Loucy (cell line): ENCODE results near the gene STIL.

Source experiments
- H2AFZ ChIP-seq: fragments of 200-600 bp; sonication (generic); 2 replicates; pipeline ENCODE4 v1.6.0; 2016; ENCODE audit warnings: antibody characterized with exemption, mild to moderate bottlenecking, low read length, moderate library complexity
- H3F3A ChIP-seq: fragments of 200-600 bp; 2 replicates; pipeline ENCODE4 v1.6.0; 2016; ENCODE audit warnings: antibody characterized with exemption, low read depth, mild to moderate bottlenecking
- H3K27me3 ChIP-seq: fragments of 200-600 bp; sonication (generic); 2 replicates; pipeline ENCODE4 v1.6.1; 2014; ENCODE audit warnings: low read length, mild to moderate bottlenecking; ENCODE audit not compliant: insufficient read depth, poor library complexity, severe bottlenecking
- H3K36me3 ChIP-seq: fragments of 200-600 bp; sonication (generic); 2 replicates; pipeline ENCODE4 v1.6.1; 2016; ENCODE audit warnings: low read length; ENCODE audit not compliant: insufficient read depth
- H3K4me1 ChIP-seq: fragments of 200-600 bp; sonication (generic); 2 replicates; pipeline ENCODE4 v1.5.1; 2014; ENCODE audit warnings: low read length, mild to moderate bottlenecking; ENCODE audit not compliant: insufficient read depth, poor library complexity, severe bottlenecking
- H3K4me2 ChIP-seq: fragments of 200-600 bp; sonication (generic); 2 replicates; pipeline ENCODE4 v1.6.0; 2014; ENCODE audit warnings: antibody characterized with exemption, low read length, low read depth, mild to moderate bottlenecking; ENCODE audit not compliant: poor library complexity, severe bottlenecking
- H3K4me3 ChIP-seq: fragments of 200-600 bp; sonication (generic); 2 replicates; pipeline ENCODE4 v1.5.1; 2014; ENCODE audit warnings: low read length, mild to moderate bottlenecking, mixed read lengths; ENCODE audit not compliant: poor library complexity, severe bottlenecking
- H3K79me2 ChIP-seq: fragments of 200-600 bp; sonication (generic); 2 replicates; pipeline ENCODE4 v1.6.1; 2014; ENCODE audit warnings: low read length; ENCODE audit not compliant: insufficient read depth
- H3K9ac ChIP-seq: fragments of 200-600 bp; sonication (generic); 2 replicates; pipeline ENCODE4 v1.6.0; 2014; ENCODE audit warnings: mild to moderate bottlenecking, low read depth, low read length, moderate library complexity; ENCODE audit not compliant: poor library complexity, severe bottlenecking
- H3K9me2 ChIP-seq: fragments of 200-600 bp; sonication (generic); replicated peaks from 2 replicates; pipeline ENCODE4 v1.6.1; 2016; ENCODE audit warnings: low read depth, low read length, mixed read lengths
- H3K9me3 ChIP-seq: fragments of 200-600 bp; sonication (generic); 2 replicates; pipeline ENCODE4 v1.6.1; 2014; ENCODE audit warnings: mild to moderate bottlenecking, antibody characterized with exemption, low read length, low read depth; ENCODE audit not compliant: insufficient read depth
- H4K20me1 ChIP-seq: fragments of 200-600 bp; sonication (generic); 2 replicates; pipeline ENCODE4 v1.6.0; 2014; ENCODE audit warnings: antibody characterized with exemption, low read length, mild to moderate bottlenecking; ENCODE audit not compliant: insufficient read depth, poor library complexity, severe bottlenecking
- EZH2phosphoT487 ChIP-seq: fragments of 200-600 bp; IDR thresholded peaks from 2 replicates; pipeline ENCODE4 v1.6.1; 2018; ENCODE audit warnings: antibody characterized with exemption, mild to moderate bottlenecking, moderate library complexity, borderline replicate concordance
- TF ChIP-seq, protein P1 (sequence below): fragments of 200-600 bp; sonication (generic); conservative IDR thresholded peaks from 2 replicates; pipeline ENCODE4 v1.5.1; 2014; ENCODE audit warnings: mild to moderate bottlenecking, antibody characterized with exemption, low read length

STIL gene

DNA sequence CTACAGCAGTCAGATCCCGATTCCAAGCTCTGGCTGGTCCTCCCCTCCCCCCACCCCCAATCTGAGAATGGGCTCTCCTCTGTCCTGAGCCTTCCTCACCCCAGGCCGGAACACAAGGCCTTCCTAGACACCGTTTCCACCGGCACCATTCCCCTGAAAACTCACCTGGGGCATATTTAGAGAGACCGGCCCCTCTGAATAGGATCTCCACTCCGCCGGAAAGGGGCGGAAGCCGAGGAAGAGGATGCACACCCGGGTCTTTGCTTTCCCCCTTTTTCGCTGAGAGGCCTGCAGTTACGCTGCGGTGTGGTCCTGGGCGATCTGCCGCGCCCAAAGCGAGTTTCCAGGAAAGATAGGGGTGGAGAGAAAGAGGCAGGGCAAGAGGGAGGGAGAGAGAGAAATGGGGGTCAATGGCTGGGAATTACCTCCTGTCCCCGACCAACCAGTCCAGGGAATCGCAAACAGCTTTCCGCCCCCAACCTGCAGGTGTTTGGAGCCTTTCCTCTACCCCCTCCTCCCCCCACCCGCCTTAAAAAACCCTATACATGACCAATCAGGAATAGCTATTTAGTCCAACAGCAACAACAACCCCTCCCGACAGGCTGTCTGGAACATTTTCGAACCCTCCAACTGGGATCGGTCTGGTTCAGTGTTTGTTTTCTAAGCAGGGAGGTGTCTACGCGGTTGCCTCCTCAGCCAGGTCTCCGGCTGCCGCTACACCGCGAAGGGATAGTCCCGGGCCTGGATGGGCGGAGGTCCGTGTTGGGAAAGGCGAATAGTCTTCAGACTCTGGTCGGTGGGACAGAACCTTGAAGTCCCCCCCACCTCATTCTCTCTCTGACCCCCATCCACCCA lies 84.7 kb downstream of the STIL start:
- Histone ChIP-seq H3K27me3 (no peaks in the 10 kb centered on the region), H3K4me1 (no peaks in the 10 kb centered on the region), H3K4me2 (no peak overlapping the region), H3K79me2 (no peaks in the 10 kb centered on the region), H3F3A (no peaks in the 10 kb centered on the region), H3K9me3 (no peaks in the 10 kb centered on the region), H3K36me3 (no peaks in the 10 kb centered on the region), H3K4me3 (no peak overlapping the region), H3K9ac (no peak overlapping the region), H2AFZ (no peak overlapping the region), H4K20me1 (no peaks in the 10 kb centered on the region), H3K9me2 (no peaks in the 10 kb centered on the region)
- TF ChIP-seq, protein P1, sequence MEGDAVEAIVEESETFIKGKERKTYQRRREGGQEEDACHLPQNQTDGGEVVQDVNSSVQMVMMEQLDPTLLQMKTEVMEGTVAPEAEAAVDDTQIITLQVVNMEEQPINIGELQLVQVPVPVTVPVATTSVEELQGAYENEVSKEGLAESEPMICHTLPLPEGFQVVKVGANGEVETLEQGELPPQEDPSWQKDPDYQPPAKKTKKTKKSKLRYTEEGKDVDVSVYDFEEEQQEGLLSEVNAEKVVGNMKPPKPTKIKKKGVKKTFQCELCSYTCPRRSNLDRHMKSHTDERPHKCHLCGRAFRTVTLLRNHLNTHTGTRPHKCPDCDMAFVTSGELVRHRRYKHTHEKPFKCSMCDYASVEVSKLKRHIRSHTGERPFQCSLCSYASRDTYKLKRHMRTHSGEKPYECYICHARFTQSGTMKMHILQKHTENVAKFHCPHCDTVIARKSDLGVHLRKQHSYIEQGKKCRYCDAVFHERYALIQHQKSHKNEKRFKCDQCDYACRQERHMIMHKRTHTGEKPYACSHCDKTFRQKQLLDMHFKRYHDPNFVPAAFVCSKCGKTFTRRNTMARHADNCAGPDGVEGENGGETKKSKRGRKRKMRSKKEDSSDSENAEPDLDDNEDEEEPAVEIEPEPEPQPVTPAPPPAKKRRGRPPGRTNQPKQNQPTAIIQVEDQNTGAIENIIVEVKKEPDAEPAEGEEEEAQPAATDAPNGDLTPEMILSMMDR: no peak

DNA sequence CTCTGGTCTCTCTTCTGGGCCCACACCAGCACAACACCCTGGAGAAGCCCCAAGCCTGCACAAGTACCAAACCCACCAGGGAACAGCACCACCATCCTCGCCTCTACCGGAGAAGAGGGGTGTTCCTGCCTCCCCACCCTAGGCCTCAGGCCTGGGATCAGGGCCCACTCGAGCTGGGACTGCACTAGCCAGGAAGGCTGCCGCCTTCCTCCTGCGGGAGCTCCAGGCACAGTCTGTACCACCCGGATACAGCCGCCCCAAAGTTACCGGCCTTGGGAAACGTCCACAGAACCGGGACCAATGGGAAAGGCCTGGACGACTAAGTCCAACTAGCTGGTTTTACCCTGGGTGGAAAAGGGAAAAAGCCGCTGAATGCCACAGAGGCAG lies 85.3 kb downstream of the STIL start:
- Histone ChIP-seq H3K79me2 (no peaks in the 10 kb centered on the region), H3K4me2 (no peak overlapping the region)

DNA sequence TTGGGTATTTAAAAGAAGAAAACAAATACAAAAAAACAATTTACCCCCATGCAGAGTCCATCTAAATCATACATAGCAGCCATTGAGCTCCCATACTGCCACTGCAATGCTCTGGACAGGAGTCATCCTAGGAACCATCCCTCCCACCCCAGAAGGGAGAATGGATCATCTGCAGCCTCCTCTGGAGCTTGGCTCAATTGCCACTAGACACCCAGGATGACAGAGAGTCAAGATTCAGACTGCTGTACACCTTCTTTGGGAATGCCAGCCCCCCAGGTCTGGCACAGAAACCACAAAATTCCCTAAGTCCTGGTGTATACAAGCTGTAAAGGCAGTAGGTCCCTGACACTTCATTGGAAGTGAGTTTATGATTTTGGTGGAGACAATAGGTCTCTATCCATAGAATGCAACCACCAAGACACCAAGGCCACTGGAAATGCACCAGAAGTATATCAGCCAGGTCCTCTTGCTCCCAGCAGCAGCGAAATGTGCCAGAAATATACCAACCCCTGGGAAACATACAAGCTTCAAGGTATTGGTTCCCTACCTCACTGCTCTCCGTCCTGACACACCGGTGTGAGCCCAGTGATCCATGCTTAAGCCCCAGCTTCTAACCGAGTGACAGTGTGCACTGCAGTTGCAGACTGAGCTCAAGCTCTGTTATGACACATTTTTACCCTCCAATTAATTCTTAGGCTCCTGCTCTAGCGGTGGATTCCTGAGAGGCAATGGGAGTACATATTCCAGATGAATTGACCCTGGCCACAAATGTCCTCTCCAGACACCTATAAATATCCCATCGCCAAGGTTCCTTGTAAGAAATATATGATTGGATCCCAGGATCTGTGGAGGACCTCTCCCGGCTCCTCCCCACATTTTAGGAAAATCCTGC lies 86.4 kb downstream of the STIL start:
- Histone ChIP-seq H4K20me1 (no peaks in the 10 kb centered on the region), H3K36me3 (no peaks in the 10 kb centered on the region), H3K79me2 (no peaks in the 10 kb centered on the region), H3K4me3 (no peak overlapping the region), H3K4me2 (no peak overlapping the region), H3K27me3 (no peaks in the 10 kb centered on the region), H3F3A (no peaks in the 10 kb centered on the region), H3K4me1 (no peaks in the 10 kb centered on the region), H3K9ac (no peak overlapping the region), H2AFZ (no peak overlapping the region), H3K9me2 (no peaks in the 10 kb centered on the region), H3K9me3 (no peaks in the 10 kb centered on the region)
- TF ChIP-seq, protein P1: no peak
- TF ChIP-seq EZH2phosphoT487: no peak

More for the DNA sequence above, 85.3 kb downstream of the STIL start:
- H3K9me2 ChIP-seq: no peaks in the 10 kb centered on the region
- H3K4me3 ChIP-seq: no peak overlapping the region
- no peaks in the 10 kb centered on the region for H3K36me3 ChIP-seq
- no peaks in the 10 kb centered on the region for H4K20me1 ChIP-seq
- no peaks in the 10 kb centered on the region for H3K9me3 ChIP-seq
- H3K27me3 ChIP-seq: no peaks in the 10 kb centered on the region
- H3F3A ChIP-seq: no peaks in the 10 kb centered on the region
- H3K9ac ChIP-seq: no peak overlapping the region
- no peak for TF ChIP-seq EZH2phosphoT487
- TF ChIP-seq, protein P1: no peak
- H3K4me1 ChIP-seq: no peaks in the 10 kb centered on the region
- H2AFZ ChIP-seq: no peak overlapping the region
